Thyroid gland (tissue), 4 donors: ENCODE data around the gene ZP4. TPM values are rescaled to one million over a fixed set of nuclear protein-coding genes. Genes with fewer than 3 reads are reported as not detected.

Source experiments
- DNase-seq, 2 donors: peaks; one replicate each; pipeline ENCODE4 v3.0.0-alpha.2; 2019
- H3K27ac ChIP-seq, 3 donors: fragments of 200-600 bp; sonication (generic); 1 replicate in 2 of 3; 2 replicates in 1 of 3; pipeline ENCODE4 v1.5.1; 2016 to 2019; ENCODE audit warnings: mild to moderate bottlenecking in 1 of 3, moderate library complexity in 1 of 3
- H3K27me3 ChIP-seq: fragments of 200-600 bp; sonication (generic); one replicate; pipeline ENCODE4 v1.5.1; 2019
- H3K36me3 ChIP-seq, 2 donors: fragments of 200-600 bp; sonication (generic); one replicate each; pipeline ENCODE4 v1.5.1; 2016 to 2019
- H3K4me1 ChIP-seq, 2 donors: fragments of 200-600 bp; sonication (generic); one replicate each; pipeline ENCODE4 v1.5.1; 2017 to 2019
- H3K4me3 ChIP-seq, 3 donors: fragments of 200-600 bp; sonication (generic); replicated peaks in 1 of 3; 1 replicate in 2 of 3; 2 replicates in 1 of 3; pipeline ENCODE4 v1.5.1; 2016; ENCODE audit warnings: mild to moderate bottlenecking in 1 of 3
- H3K9me3 ChIP-seq: fragments of 200-600 bp; sonication (generic); one replicate; pipeline ENCODE4 v1.5.1; 2017
- POLR2A ChIP-seq, 2 donors: fragments of 450-650 bp; IDR thresholded peaks; one replicate each; pipeline ENCODE4 v1.6.1; 2017; ENCODE audit warnings: antibody characterized with exemption in 2 of 2, mild to moderate bottlenecking in 2 of 2, moderate library complexity in 1 of 2
- WGBS, 2 donors: methylation state at CpG; one replicate each; pipeline ENCODE4 v1.1.5; 2017; 5-methylcytosine and 5-hydroxymethylcytosine counted together
- intact Hi-C: fragments of 100-400 bp; cut with DNase I; formaldehyde crosslinking; loops from one replicate; pipeline ENCODE4 v1.15.1; 2023
- total RNA-seq, 4 donors: library from RNA; depleted of rRNA; stranded (reverse); fragments of >200 nt; gene quantifications; one replicate each; pipeline ENCODE4 v1.2.3, GENCODE V29; 2016
- TF ChIP-seq, protein P1 (sequence below), 6 experiments: fragments of 200-600 bp in 3 of 6; fragments of 450-650 bp in 3 of 6; sonication (generic) in 3 of 6; IDR thresholded peaks; one replicate each; pipeline ENCODE4 v1.5.1; 2016 to 2019; ENCODE audit warnings: antibody characterized with exemption in 6 of 6, mild to moderate bottlenecking in 2 of 6, inconsistent platforms in 1 of 6, moderate library complexity in 1 of 6

ZP4 gene
- total RNA-seq, 4 donors from 2014 or later, result not detected

DNA sequence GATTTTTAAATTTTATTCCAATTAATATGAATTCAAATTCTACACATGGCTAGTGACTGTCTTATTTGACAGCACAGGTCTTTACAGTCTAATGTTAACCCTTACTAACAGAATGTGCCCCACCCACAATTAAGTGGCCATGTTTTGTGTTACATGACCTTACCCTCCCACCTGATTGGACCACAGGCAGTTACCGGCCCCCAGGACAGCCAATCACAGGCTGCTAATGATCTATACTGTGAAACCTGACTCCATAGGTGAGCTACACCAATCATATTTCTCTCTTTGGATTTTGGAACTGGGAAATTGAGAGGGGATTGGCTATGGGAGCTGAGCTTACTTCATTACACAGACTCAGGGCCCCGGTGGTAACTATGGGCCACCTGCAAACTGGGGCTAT is 27.5 kb downstream of the ZP4 start:
- TF ChIP-seq, protein P1, sequence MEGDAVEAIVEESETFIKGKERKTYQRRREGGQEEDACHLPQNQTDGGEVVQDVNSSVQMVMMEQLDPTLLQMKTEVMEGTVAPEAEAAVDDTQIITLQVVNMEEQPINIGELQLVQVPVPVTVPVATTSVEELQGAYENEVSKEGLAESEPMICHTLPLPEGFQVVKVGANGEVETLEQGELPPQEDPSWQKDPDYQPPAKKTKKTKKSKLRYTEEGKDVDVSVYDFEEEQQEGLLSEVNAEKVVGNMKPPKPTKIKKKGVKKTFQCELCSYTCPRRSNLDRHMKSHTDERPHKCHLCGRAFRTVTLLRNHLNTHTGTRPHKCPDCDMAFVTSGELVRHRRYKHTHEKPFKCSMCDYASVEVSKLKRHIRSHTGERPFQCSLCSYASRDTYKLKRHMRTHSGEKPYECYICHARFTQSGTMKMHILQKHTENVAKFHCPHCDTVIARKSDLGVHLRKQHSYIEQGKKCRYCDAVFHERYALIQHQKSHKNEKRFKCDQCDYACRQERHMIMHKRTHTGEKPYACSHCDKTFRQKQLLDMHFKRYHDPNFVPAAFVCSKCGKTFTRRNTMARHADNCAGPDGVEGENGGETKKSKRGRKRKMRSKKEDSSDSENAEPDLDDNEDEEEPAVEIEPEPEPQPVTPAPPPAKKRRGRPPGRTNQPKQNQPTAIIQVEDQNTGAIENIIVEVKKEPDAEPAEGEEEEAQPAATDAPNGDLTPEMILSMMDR (IDR thresholded peaks at IDR 0.05), result no peak
- TF ChIP-seq POLR2A (IDR thresholded peaks at IDR 0.05), result no peak
- Histone ChIP-seq H3K4me3 (no peak overlapping the region), H3K36me3 (no peaks in the 10 kb centered on the region), H3K27me3 (no peaks in the 10 kb centered on the region), H3K9me3 (no peaks in the 10 kb centered on the region), H3K27ac (no peak overlapping the region), H3K4me1 (peaks cover 0 to 12% of the 10 kb centered on the region in 2 donors)
- WGBS, 2 donors, result 97% methylated on average over 2 of the region's 2 CpGs
- no peak for DNase-seq
- intact Hi-C loops, result no loop called here

DNA sequence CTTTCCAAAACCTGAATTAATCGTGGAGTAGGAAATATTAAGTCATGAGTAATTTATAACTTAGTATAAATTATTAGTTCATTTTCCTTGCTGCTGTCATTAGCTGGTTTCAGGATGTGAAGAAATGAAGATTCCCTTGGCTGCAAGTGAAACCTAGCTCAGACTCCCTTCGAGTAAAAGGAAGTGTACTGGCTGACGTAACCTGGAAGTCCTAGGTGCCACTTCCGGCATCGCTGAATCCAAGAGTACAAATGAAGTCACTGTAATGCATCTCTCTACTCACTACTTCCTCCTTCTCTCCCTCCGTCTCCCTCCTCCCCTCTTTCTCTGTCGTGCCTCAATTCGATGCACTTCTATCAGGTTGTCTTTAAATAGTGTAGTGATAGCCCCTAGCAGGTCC is 28.8 kb downstream of the ZP4 start:
- 84 to 88% methylated on average over 8 of the region's 8 CpGs for WGBS, 2 donors
- DNase-seq, result no peak
- Histone ChIP-seq H3K36me3 (no peaks in the 10 kb centered on the region), H3K9me3 (no peaks in the 10 kb centered on the region), H3K27me3 (no peaks in the 10 kb centered on the region), H3K4me3 (no peak overlapping the region), H3K4me1 (peaks cover 0 to 12% of the 10 kb centered on the region in 2 donors), H3K27ac (no peak overlapping the region)
- intact Hi-C loops, result no loop called here
- TF ChIP-seq, protein P1 (IDR thresholded peaks at IDR 0.05), result no peak
- TF ChIP-seq POLR2A (IDR thresholded peaks at IDR 0.05), result no peak

DNA sequence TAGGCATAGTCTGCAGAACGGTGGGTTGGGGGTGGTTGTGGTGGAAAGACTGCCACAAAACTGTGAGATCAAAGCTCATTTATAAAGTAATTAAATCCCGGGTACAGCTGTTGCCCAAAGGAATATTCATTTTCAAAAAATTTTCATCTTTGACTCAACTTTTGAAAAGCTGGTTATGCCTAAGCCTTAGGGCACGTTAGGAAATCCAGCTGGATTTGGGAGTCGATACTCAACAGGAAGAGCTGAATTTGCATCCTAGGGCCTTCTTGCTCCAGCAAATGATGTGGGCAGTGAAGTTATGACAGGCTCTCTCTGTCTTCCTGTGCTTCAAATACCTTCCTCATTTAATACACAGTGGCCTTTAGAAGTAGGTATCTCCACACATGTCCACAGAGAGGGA is 31.7 kb downstream of the ZP4 start:
- no peak for DNase-seq
- Histone ChIP-seq H3K27ac (no peak overlapping the region), H3K4me1 (peaks cover 0 to 2% of the 10 kb centered on the region in 2 donors), H3K36me3 (no peaks in the 10 kb centered on the region), H3K4me3 (no peak overlapping the region), H3K9me3 (no peaks in the 10 kb centered on the region), H3K27me3 (no peaks in the 10 kb centered on the region)
- intact Hi-C loops, result no loop called here
- TF ChIP-seq, protein P1 (IDR thresholded peaks at IDR 0.05), result no peak
- no peak for TF ChIP-seq POLR2A (IDR thresholded peaks at IDR 0.05)
- WGBS, 2 donors, result 66 to 70% methylated on average over 4 of the region's 4 CpGs

DNA sequence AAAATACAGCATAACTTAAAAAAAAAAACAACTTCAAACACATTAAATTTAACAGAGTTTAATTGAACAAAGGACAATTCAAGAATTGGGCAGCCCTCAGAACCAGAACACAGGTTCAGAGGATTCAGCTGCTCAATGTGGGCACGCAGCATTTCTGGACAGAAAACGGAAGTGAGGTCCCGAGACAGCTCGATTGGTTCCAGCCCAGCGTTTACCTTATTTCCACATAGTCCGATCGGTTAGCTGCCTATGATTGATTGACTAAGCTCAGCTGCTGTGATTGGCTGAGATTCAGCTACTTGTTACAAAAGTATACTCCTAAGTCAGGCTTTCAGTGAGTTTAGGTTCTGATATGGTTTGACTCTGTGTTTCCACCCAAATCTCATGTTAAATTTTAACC is 33.3 kb downstream of the ZP4 start:
- Histone ChIP-seq H3K36me3 (no peaks in the 10 kb centered on the region), H3K9me3 (no peaks in the 10 kb centered on the region), H3K4me1 (no peaks in the 10 kb centered on the region), H3K27me3 (no peaks in the 10 kb centered on the region), H3K27ac (no peak overlapping the region), H3K4me3 (no peak overlapping the region)
- no peak for TF ChIP-seq POLR2A (IDR thresholded peaks at IDR 0.05)
- TF ChIP-seq, protein P1 (IDR thresholded peaks at IDR 0.05), result no peak
- intact Hi-C loops, result no loop called here
- 90 to 91% methylated on average over 7 of the region's 7 CpGs for WGBS, 2 donors
- no peak for DNase-seq

DNA sequence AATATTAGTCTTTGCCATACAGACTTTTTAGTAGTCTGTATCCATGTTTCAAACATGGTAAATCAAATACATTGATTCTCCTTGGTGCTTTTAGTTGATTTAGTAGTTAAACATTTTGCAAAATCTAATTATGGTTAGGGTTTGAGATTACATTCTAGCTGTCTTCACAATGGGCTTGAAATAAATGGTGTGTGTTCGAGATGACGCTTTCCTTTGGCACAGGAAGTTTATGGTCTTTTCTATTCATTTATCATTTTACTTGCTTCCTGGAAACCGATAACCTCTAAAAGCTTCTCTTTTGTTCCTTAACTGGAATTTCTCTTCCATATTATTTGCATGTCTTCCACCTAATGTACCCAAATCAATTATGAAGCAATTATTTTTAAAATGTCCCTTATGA is 38.4 kb downstream of the ZP4 start:
- WGBS, 2 donors, result 63 to 64% methylated on average over 3 of the region's 3 CpGs
- Histone ChIP-seq H3K4me3 (no peak overlapping the region), H3K27ac (no peak overlapping the region), H3K27me3 (no peaks in the 10 kb centered on the region), H3K9me3 (no peaks in the 10 kb centered on the region), H3K4me1 (no peaks in the 10 kb centered on the region), H3K36me3 (no peaks in the 10 kb centered on the region)
- DNase-seq, result no peak
- TF ChIP-seq, protein P1 (IDR thresholded peaks at IDR 0.05), result no peak
- TF ChIP-seq POLR2A (IDR thresholded peaks at IDR 0.05), result no peak
- intact Hi-C loops, result no loop called here
